ENCODE results near the gene BRSK1. TPM values are rescaled to one million over a fixed set of nuclear protein-coding genes. Genes with fewer than 3 reads are reported as not detected.
A peak's percentile ranks its signal among the peaks of the same experiment; 100 is the strongest.

BRSK1 gene
- total and polyA plus RNA-seq, 9 donors, result 5.4 to 13.7 (median 10.4) TPM

- Histone ChIP-seq H3K4me3 (ENCODE audit: low read length) (no peak overlapping the region), H3K36me3 (ENCODE audit: control insufficient read depth, insufficient read depth, low read length) (peaks cover 19% of the 10 kb centered on the region), H3K27me3 (ENCODE audit: control insufficient read depth, insufficient read depth, low read length) (peaks cover 63% of the 10 kb centered on the region), H3K9me3 (replicated peaks; ENCODE audit: control insufficient read depth, low read depth, low read length) (no peaks in the 10 kb centered on the region), H3K27ac (ENCODE audit: low read length) (no peak overlapping the region), H3K4me1 (ENCODE audit: control insufficient read depth, insufficient read depth, low read length) (peaks cover 30% of the 10 kb centered on the region)
- DNase-seq, result no peak
- 100% methylated on average over 2 of the region's 6 CpGs for WGBS (ENCODE audit: insufficient coverage)
Observed at GRCh38 chr19:55352040-55352439, 68.2 kb downstream of the BRSK1 start.

DNA sequence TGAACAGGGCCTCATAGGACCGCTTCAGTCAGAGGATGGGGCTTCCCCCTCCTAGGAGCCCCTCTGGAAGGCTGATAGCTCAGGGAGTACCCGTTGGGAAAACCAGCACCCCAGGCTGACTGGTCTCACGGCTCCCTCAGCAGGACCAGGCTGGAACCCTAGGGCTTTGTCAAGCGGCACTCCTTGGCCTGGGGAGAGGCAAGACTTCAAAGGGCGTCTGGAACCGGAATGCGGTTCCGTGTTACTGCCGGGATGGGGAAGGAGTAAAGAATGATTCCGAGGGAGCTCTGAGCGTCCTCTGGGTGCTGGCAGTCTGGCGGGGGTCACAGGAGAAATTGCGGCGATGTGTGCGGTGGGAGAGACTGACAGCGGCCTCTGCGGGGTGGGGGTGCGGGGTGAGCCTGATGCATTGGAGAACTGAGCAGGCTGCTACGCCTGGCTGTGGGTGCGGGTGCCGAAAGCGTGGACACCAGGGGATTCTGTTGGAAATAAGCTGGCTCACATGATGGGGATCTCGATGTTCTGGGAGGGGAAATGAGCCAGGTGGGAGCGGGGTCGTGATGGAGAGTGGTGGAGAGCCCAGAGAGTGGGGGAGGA is 68.8 kb downstream of the BRSK1 start:
- Histone ChIP-seq H3K27ac (ENCODE audit: low read length) (no peak overlapping the region), H3K9me3 (replicated peaks; ENCODE audit: control insufficient read depth, low read depth, low read length) (no peaks in the 10 kb centered on the region), H3K4me3 (ENCODE audit: low read length) (no peak overlapping the region), H3K4me1 (ENCODE audit: control insufficient read depth, insufficient read depth, low read length) (peaks cover 25% of the 10 kb centered on the region), H3K27me3 (ENCODE audit: control insufficient read depth, insufficient read depth, low read length) (peaks cover 68% of the 10 kb centered on the region), H3K36me3 (ENCODE audit: control insufficient read depth, insufficient read depth, low read length) (peaks cover 14% of the 10 kb centered on the region)
- DNase-seq, result no peak
- WGBS (ENCODE audit: insufficient coverage), result 65% methylated on average over 23 of the region's 25 CpGs

- Histone ChIP-seq H3K4me3 (ENCODE audit: low read length) (peak overlapping the region; percentile 19), H3K9me3 (replicated peaks; ENCODE audit: control insufficient read depth, low read depth, low read length) (no peaks in the 10 kb centered on the region), H3K36me3 (ENCODE audit: control insufficient read depth, insufficient read depth, low read length) (peaks cover 10% of the 10 kb centered on the region), H3K4me1 (ENCODE audit: control insufficient read depth, insufficient read depth, low read length) (peaks cover 18% of the 10 kb centered on the region), H3K27me3 (ENCODE audit: control insufficient read depth, insufficient read depth, low read length) (peaks cover 72% of the 10 kb centered on the region), H3K27ac (ENCODE audit: low read length) (no peak overlapping the region)
- DNase-seq, result no peak
- WGBS (ENCODE audit: insufficient coverage), result 3% methylated on average over 15 of the region's 24 CpGs
Observed at GRCh38 chr19:55353356-55353802, 69.6 kb downstream of the BRSK1 start.

- Histone ChIP-seq H3K27ac (ENCODE audit: low read length) (no peak overlapping the region), H3K27me3 (ENCODE audit: control insufficient read depth, insufficient read depth, low read length) (peaks cover 72% of the 10 kb centered on the region), H3K36me3 (ENCODE audit: control insufficient read depth, insufficient read depth, low read length) (peaks cover 5% of the 10 kb centered on the region), H3K9me3 (replicated peaks; ENCODE audit: control insufficient read depth, low read depth, low read length) (no peaks in the 10 kb centered on the region), H3K4me3 (ENCODE audit: low read length) (peak overlapping the region; percentile 19), H3K4me1 (ENCODE audit: control insufficient read depth, insufficient read depth, low read length) (peaks cover 14% of the 10 kb centered on the region)
- WGBS (ENCODE audit: insufficient coverage), result under 1% methylated on average over 51 of the region's 72 CpGs
- DNase-seq, result no peak
Observed at GRCh38 chr19:55353803-55354697, 70.3 kb downstream of the BRSK1 start.

- Histone ChIP-seq H3K4me1 (ENCODE audit: control insufficient read depth, insufficient read depth, low read length) (peaks cover 14% of the 10 kb centered on the region), H3K9me3 (replicated peaks; ENCODE audit: control insufficient read depth, low read depth, low read length) (no peaks in the 10 kb centered on the region), H3K27me3 (ENCODE audit: control insufficient read depth, insufficient read depth, low read length) (peaks cover 75% of the 10 kb centered on the region), H3K36me3 (ENCODE audit: control insufficient read depth, insufficient read depth, low read length) (no peaks in the 10 kb centered on the region), H3K4me3 (ENCODE audit: low read length) (peak within 1 kb of the TSS; percentile 19), H3K27ac (ENCODE audit: low read length) (no peak within 1 kb of the TSS)
- DNase-seq, result no peak
- WGBS (ENCODE audit: insufficient coverage), result 0% methylated on average over 8 of the region's 43 CpGs
Observed at GRCh38 chr19:55354698-55355212, 71.0 kb downstream of the BRSK1 start, which contains the start of gene COX6B2. Gene COX6B2, minus strand, starts transcription at chr19:55354719. Its CDS starts 198 bp downstream, at chr19:55354521.

- no peak overlapping the region for H3K4me3 ChIP-seq (ENCODE audit: low read length)
- 4% methylated on average over 8 of the region's 13 CpGs for WGBS (ENCODE audit: insufficient coverage)
- H3K4me1 ChIP-seq (ENCODE audit: control insufficient read depth, insufficient read depth, low read length), result peaks cover 14% of the 10 kb centered on the region
- no peak overlapping the region for H3K27ac ChIP-seq (ENCODE audit: low read length)
- no peak for DNase-seq
- no peaks in the 10 kb centered on the region for H3K36me3 ChIP-seq (ENCODE audit: control insufficient read depth, insufficient read depth, low read length)
- no peaks in the 10 kb centered on the region for H3K9me3 ChIP-seq (replicated peaks; ENCODE audit: control insufficient read depth, low read depth, low read length)
- peaks cover 75% of the 10 kb centered on the region for H3K27me3 ChIP-seq (ENCODE audit: control insufficient read depth, insufficient read depth, low read length)
Observed at GRCh38 chr19:55355213-55355821, 71.5 kb downstream of the BRSK1 start.

GRCh38 chr19:55358493-55358892 is 74.7 kb downstream of the BRSK1 start:
- WGBS (ENCODE audit: insufficient coverage), result 80% methylated on average over 19 of the region's 19 CpGs
- no peak overlapping the region for H3K27ac ChIP-seq (ENCODE audit: low read length)
- H3K4me1 ChIP-seq (ENCODE audit: control insufficient read depth, insufficient read depth, low read length), result peaks cover 10% of the 10 kb centered on the region
- peaks cover 46% of the 10 kb centered on the region for H3K27me3 ChIP-seq (ENCODE audit: control insufficient read depth, insufficient read depth, low read length)
- H3K4me3 ChIP-seq (ENCODE audit: low read length), result no peak overlapping the region
- DNase-seq, result no peak
- H3K9me3 ChIP-seq (replicated peaks; ENCODE audit: control insufficient read depth, low read depth, low read length), result no peaks in the 10 kb centered on the region
- no peaks in the 10 kb centered on the region for H3K36me3 ChIP-seq (ENCODE audit: control insufficient read depth, insufficient read depth, low read length)

- Histone ChIP-seq H3K4me3 (ENCODE audit: low read length) (no peak overlapping the region), H3K36me3 (ENCODE audit: control insufficient read depth, insufficient read depth, low read length) (no peaks in the 10 kb centered on the region), H3K27me3 (ENCODE audit: control insufficient read depth, insufficient read depth, low read length) (peaks cover 41% of the 10 kb centered on the region), H3K27ac (ENCODE audit: low read length) (no peak overlapping the region), H3K4me1 (ENCODE audit: control insufficient read depth, insufficient read depth, low read length) (peaks cover 4% of the 10 kb centered on the region), H3K9me3 (replicated peaks; ENCODE audit: control insufficient read depth, low read depth, low read length) (no peaks in the 10 kb centered on the region)
- 68% methylated on average over 26 of the region's 32 CpGs for WGBS (ENCODE audit: insufficient coverage)
- DNase-seq, result no peak
Observed at GRCh38 chr19:55358943-55359908, 75.4 kb downstream of the BRSK1 start.

GRCh38 chr19:55360902-55361301 is 77.1 kb downstream of the BRSK1 start:
- Histone ChIP-seq H3K9me3 (replicated peaks; ENCODE audit: control insufficient read depth, low read depth, low read length) (no peaks in the 10 kb centered on the region), H3K4me3 (ENCODE audit: low read length) (no peak overlapping the region), H3K4me1 (ENCODE audit: control insufficient read depth, insufficient read depth, low read length) (no peaks in the 10 kb centered on the region), H3K36me3 (ENCODE audit: control insufficient read depth, insufficient read depth, low read length) (no peaks in the 10 kb centered on the region), H3K27ac (ENCODE audit: low read length) (no peak overlapping the region), H3K27me3 (ENCODE audit: control insufficient read depth, insufficient read depth, low read length) (peaks cover 24% of the 10 kb centered on the region)
- DNase-seq, result no peak
- WGBS (ENCODE audit: insufficient coverage), result 82% methylated on average over 13 of the region's 16 CpGs

All from muscle of leg (tissue), 11 donors.